ENCODE measurements around the gene CDH4.

The CDH4 gene

DNA sequence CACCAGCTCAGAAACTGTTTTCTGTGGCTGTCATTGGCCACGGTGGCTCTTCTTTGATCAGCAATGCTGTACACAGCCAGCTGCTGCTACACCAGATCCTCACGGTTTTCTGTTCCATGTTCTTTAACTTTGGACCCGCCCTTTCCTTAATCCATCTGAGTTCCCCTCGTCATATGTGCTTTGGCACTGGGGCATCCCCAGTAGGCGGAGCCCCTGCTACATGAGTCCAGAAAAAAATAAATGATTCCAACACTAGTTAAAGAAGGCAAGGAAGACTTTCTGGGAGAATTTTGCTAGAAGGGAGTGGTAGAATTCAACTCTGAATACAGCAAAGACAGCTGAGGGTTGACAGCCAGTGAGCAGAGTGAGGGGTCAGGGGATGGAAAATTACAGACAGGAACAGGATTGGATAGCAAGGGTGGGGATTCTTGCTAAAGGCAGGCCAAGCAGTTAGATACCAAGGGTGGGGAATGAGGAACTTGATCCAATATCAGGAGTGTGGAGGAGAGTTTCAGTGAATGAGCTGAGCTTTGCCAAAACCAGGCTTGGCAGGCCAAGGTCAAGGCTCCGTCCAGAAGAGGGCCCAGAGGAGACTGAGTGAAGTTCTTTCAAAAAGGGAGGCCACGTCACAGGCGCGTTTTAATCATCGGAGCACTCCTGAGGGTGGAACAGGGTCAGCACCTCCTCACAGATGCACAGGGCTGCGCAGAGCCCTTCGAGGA, 391.8 kb downstream of the CDH4 start:
- DNase-seq = no peak

DNA sequence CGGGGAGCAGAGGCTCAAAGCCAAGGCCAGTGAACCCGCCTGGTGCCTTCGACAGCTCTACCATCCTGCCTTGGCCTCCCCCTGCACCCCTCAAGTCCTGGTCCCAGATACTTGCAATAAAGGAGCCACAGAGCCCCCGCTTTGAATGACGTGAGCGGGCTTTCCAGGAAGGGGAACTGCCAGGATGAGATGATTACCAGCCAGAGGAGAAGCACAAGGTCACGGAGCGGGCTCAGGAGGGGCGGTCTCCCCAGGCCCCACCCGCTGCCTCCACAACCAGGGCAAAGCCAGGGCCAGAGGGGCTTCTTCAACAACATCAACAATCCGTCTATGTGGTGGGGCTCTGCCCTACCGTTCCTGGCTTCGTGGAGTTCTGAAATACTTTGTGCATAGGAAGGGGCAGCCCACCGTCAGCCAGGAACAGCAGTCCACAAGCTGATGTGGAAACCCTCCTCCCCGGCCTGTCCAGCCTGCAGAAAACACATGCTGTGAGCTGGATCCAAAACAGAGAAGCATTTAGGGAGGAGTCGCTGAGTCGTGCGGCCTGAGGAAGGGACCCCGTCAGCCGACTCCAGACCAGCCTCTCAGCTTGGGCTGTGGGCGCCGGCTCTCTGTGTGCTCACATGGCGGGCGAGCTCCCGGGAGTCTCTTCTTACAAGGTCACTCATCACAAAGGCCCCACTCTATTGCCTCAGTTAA, 392.5 kb downstream of the CDH4 start:
- DNase-seq = no peak

DNA sequence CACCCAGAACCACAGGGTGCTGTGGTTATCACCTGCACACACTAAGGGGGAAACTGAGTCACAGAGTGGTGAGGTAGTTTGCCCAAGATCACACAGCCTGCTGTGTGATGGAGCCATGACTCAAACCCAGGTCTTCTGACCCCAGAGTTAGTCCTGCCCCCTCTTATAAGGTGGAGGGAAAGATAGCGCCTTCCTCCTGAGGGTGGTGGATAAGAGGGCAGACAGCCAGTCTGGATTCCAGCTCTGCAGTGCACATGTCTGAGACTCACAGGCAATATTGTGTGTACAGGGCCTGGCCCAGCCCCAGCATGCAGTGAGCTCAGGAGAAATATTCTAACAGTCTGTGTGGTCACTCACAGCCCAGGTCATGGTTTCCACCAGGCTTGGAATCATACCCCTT, 393.7 kb downstream of the CDH4 start:
- DNase-seq = no peak

DNA sequence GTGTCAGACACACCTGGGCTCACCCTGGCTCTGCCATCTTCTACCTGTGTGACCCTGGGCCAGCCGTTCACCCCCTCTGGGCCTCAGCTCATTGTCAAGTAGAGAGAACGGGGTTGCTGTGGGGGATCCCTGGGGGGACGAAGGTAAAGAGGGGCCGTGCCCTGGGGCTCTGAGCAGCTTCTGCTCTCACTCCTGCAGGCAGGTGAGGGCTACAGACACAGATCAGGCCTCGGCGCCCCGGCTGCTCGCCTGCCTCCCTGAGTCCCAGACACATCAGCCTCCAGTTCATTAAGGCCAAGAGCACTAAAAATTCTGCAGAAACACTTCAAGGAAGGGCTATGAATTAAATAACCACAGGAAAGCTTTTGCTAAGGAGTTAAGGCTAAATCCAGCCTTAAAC, 394.4 kb downstream of the CDH4 start:
- DNase-seq = no peak

DNA sequence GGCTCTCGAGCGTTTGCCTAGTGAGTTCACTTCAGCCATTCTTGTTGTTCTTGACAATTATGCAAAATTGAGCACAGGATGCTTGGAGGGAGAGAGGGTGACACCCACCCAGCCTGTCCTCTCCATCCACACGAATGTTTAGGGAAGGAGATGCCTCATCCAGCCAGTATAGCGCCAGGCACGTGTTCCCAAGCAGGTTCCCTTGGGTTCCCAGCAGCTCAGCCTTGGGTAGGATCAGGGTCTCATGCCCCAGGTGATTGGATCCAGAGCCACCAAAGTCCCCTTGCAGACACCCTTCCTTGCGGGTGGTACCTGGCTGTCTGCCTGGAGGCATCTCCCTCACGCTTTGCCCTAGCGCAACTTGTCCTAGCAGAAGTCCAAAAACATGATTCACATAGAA, 394.9 kb downstream of the CDH4 start:
- no peak for DNase-seq

DNA sequence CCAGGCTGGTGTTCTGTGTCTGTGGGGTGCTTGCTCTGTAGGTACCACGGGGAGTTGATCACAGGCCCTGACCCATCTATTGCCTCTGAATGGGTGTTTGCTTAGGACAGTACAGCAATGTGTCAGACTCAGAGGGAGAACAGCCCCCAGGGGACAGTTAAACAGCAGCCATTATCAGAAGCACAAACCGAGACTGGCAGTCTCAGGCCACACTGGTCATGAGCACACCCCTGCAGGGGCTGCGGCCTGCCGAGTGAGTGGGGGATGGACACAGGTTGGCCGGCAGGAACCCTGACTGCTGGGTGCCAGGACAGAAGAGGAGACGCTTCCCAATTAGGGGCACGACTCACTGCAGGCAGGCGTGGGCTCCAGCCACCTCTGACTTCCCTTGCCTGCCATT, 395.6 kb downstream of the CDH4 start:
- DNase-seq = no peak

DNA sequence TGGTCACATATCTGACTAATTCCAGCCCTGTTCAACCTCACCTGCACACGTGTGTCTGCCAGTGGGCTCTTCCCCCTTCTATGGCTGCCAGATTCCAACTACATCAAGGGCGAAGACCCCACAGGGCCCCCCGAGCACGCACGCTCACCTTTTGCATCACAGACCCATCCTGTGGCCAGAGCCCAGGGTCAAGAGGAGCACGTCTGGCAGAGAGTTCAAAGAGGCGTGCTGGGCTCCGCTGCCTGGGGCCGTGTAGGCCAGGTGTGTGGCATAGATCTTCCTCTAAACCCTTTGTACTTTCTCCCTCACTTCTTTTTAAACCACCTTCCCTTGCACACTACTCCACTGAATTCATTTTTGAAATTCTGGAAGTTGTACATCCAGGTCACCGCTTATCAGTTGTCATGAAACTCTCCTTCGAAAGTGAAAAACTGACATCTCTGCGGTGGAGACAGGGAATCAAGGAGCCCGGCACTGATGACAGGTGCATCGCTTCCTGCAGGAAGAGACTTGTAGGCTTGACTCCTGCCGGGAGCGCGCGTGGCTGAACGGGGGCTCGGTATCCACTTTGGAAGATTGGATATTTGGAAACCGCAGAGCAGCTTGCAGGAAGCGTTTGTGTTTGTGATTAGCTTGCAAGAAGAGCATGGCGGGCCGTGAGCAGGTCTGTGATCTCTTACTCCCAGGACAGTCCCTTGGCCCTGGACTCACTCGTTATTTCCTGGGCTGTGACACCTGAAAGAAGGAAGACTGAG, 397.2 kb downstream of the CDH4 start:
- DNase-seq = no peak

DNA sequence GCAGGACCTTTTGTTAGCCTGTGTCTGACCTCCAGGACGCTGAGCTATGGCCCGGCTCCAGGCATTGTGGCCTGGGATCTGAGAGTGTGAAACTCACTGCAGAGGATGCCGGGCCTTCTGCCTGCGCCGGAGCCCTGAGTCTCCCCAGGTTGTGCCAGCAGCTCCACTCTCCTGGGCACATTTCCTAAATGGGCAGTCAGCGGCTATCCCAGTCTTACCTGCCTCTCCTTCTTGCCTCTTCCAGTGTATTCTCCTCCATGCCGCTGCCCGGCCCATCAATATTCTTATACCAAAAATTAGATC, 397.8 kb downstream of the CDH4 start:
- no peak for DNase-seq

DNA sequence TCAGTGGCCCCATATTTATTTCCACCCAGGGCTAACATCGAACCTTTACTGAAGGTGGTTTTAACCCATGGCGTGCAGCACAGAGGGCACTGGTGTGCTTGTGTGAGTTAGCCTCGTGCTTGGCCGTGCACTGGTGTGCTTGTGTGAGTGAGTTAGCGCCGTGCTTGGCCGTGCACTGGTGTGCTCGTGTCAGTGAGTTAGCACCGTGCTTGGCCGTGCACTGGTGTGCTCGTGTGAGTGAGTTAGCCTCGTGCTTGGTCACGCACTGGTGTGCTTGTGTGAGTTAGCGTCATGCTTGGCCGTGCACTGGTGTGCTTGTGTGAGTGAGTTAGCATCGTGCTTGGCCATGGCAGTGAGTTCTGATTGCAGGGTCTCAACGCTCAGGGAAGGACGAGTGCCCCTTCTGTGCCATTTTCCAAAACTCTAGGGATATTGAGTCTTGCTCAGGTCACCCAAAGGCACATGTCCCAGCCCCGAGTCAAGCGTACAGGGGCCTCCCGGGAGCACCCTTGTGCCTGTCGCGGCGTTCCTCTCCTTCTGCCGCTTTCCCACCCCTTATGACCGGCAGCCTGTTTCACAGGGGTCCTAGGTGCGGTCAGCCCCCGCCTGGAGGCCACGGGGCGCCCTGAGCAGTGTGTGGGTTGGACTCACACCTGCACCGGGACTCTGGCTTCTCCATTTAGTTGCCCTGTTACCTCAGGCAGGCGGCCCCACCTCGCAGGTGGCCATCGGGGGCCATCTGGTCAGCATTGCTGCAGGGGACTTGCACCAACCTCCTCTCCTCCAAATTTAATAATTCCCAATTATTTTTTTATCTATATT, 399.1 kb downstream of the CDH4 start:
- DNase-seq = no peak

DNA sequence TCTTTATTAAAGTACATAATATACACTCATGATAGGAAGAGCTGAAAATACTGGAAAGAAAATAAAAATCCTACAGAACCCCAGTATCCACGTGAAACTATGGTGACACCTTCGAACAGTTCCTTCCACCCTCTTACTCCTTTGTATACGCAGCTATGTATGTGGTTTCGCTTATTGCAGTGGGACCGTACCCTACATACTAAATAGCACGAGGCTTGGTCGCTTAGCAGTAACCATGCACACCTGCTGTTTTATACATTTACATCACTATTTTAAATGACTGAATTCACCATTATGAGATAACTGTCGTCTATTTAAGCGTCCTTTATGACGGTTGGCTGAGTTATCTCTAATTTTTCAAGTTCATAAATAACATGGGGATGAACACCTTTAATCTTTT, 400.1 kb downstream of the CDH4 start:
- DNase-seq = no peak

DNA sequence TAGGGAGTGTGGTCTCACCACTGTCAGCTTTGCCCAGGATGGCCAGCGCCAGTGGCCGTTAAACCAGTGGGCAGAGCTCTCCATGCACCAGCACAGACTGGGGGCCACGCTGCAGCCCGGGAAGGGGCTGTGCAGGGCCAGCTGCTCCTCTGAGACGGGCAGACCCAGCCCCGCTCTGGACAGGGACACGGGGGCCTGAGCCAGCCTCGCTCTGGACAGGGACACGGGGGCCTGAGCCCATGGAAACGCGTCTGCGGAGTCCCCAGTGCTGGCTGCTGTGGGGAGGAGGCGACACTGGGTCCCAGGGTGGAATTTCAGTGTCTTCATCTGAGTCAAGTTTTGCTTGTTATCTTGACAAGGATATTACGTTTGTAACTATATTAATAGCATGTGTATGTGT, 402.7 kb downstream of the CDH4 start:
- DNase-seq = no peak

DNA sequence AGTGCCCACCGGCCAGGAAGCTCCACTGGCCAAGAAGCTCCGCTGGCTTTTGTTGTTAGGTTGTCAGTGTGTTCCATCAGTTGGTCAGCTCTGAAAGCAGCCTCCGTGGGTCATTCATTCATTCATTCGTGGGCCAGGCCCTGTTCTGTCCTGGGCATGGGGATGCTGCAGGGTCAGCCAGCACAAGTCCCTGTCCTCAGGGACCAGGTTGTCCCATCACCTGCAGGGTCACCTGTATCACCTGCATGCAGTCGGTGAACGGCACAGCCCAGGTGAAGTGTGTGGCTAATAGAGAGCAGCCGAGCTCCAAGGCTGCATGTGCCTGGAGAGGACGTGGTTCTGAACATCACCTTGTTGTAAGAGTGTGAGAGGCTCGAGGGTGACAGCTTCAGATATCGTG, 403.5 kb downstream of the CDH4 start:
- DNase-seq = no peak

DNA sequence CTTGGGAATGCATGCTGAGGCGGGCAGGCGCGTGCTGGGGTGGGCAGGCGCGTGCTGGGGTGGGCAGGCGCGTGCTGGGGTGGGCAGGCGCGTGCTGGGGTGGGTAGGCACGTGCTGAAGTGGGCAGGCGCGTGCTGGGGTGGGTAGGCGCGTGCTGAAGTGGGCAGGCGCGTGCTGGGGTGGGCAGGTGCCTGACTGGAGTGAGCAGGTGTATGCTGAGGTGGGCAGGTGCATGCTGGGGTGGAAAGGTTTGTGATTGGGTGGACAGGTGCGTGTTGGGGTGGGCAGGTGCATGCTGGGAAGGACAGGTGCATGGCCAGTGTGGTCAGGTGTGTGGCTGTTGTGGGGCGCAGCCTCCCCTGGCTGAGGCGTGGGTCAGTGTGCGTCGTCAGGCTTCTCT, 404.1 kb downstream of the CDH4 start:
- no peak for DNase-seq

DNA sequence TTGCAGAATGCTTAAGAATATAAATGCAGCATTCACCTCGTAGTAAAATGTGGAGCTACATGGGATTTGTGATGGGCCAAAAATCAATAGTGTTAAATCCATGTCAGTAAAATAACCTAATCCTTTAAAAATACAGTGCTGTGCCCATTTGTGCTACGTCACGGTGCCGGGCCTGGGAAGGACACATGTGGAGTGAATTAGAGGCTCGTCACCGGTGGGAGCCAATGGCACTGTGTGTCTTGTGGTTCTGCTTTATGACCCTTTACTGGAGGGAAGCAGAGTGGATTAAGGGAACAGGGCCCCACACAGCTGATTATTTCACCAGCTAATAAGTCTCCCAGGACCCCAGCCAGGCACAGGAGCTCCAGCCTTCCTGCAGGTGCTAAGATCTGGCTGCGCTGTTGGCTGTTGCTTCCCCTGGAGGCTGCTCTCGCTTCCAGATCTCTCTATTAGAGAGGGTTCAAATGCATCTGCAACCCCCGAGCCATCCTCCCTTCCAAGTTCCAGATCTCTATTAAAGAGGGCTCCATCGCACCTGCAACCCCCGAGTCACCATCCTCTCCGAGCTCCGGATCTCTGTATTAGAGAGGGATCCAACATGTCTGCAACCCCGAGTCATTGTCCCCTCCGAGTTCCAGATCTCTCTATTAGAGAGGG, 405.8 kb downstream of the CDH4 start:
- DNase-seq = no peak

DNA sequence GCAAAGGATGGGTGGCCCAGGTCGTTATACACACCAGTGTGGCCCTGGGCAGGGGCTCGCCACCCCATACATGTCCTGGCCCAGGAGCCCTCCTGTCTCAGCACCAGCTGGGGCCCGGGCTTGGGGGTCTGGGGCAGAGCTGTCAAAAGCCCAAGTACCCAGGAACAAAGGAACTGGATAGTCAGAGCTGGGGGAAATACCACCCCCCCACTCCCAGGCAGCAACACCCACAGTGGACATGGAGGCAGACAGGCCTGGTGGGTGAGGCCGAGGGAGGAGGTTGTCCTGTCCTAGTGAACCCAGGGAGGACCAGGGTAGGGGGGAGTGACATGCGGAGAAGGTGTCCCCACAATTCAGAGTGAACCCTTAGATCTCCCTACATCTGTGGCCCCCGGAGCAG, 406.5 kb downstream of the CDH4 start:
- DNase-seq = no peak

DNA sequence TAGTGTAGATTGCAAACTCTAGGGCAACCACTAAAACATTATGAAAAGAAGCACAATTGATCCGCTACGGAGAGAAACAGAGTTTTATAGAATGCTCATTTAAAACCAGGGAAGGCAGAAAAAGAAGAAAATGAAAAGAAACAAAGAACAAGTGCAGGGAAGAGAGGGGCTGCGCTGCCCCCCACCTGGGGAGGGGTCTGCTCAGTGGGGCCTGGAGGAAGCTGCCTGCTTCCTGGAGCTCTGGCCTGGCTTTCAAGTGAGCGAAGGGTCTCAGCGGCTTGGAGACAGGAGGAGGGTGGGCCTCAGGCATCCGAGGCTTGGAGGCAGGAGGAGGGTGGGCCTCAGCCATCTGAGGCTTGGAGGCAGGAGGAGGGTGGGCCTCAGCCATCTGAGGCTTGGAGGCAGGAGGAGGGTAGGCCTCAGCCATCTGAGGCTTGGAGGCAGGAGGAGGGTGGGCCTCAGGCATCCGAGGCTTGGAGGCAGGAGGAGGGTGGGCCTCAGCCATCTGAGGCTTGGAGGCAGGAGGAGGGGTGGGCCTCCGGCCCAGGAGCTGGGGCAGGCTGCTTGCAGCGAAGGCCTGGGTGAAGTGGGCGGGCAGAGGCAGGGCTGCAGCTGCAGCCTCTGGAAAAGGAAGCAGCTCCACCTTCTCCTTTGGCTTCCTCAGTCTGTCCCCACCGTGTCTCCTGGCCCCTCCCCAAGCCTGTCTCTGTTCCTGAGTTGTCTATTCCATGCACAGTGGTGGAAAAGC, 407.4 kb downstream of the CDH4 start:
- DNase-seq = peak; percentile 54

DNA sequence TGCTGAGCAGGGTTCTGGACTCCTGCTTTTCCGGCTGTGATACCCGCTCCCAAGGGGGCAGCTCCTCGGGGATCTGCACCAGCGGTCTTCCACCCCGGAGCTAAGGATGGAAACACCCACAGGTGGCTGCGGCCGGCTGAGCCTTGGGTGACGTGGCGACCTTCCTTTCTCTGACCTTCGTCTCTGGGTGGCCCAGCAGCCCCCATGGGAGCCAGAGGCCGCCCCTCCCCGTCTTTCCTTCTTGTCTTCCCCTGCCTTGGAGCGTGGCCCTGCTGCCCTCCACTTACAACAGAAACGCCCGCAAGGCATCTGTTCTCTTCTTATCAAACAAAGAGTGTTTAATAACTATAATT, 407.9 kb downstream of the CDH4 start:
- DNase-seq = peak; percentile 54

DNA sequence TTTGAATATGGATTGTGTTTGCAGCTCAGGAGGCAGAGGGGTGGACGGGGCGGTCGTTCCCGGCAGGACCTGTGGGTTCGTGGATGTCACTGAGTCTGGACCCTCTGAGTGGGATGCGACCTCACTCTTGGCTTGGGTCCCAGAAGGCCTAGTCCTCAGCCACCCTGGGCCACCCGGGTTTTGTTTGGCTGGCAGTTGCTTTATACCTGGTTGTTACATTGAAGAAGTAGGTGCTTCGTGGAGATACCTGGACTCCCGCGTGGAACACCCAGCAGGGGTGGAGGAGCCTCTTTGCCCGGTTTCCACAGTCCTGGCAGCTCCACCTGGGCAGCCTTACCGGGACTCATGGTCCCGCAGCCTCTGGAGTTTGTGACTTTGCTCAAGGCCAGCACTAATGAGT, 408.5 kb downstream of the CDH4 start:
- DNase-seq = peak; percentile 46

DNA sequence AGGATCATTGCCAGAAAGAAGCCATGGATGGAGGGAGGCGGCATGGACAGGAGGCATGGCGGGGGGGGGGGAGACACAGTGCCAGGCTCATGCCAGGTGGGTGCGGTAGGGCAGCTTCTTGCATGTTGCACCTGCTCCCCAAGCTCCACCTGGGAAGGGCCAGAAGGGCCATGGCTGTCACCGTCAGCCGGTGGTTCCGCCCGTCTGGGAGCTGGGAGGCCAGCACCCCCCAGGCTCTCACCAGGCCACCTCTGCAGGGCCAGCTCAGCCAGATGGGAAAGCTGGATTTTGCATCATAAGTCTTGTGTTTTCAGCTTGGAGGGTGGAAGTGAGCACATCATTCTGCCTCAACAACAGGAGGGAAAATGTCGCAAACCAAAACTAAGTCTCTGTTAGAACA, 409.0 kb downstream of the CDH4 start:
- peak; percentile 49 for DNase-seq

DNA sequence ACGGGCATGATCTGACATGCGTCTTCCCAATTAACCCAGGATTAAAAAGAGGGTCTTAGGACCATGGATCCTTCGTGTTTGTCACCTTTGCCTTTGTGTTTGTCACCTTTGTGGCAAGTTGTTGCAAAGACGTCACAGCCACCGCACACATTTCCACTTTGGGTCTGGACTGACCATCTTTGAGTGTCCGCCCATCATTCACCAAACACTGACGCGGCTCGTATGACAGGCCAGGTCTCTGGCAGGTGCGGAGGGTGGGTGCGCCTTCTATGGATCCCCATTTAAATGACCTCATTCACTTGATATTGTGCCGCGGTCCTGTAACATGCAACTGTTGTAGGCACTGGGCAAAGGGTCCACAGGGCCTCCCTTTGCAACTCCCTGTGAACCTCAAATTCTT, 409.5 kb downstream of the CDH4 start:
- no peak for DNase-seq

DNA sequence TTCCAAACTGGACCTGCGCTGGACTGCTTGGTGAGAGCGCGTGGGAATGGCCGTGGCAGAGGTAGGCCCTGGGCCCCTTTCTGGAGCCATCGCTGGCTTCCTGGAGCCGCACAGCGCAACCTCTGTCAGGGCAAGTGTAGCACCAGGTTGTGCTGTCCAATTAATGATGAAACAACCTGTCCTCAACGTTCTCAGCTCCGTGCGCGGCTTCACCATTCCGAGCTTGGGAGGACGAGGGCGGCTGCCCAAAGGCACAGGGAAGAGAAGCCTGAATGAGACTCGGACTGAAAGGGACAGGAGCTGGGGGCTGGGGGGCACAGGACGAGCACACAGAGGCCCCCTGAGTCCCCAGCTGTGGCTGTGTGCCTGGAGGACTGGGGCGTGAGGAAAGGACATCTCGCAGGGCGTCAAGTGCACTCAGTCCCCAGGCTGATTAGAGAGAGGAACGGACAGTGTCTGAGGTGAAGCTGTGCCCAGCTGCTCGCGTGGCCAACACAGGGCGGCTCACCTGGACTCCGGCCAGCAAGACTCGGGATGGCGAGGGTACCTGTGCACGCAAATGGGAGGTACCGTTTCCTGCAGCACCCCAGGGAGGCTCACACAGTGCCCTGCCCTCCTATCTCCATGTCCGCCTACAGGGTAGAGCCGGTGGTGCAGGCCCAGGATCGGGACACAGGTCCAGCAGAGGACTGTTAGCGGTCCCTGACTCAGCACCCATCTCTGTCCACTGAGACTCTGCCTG, 410.3 kb downstream of the CDH4 start:
- DNase-seq = no peak

DNA sequence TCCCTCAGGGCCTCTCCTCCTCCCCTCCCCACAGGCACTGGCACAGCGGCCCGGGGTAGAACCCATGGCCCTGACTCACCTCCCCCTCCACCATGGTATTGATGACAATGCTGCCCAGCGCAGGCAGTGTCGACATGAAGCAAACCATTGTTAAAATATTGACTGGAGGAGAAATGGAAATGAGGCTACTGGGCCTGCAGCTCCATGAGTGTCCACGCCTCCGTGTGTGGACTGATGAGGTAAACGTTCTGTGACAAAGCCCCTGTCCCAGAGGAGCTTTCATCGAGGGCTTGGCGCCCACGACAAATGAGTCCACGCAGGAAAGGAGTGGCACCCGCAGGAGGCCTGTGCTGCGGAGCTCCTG, 410.9 kb downstream of the CDH4 start:
- no peak for DNase-seq

Measured in NCI-H1105 (cell line).